CD4-positive, alpha-beta T cell treated with Interleukin-17A for 1 hour (primary cell): ENCODE data around the gene CTU2.

ENCODE experiments used
- DNase-seq: peaks from one replicate; pipeline ENCODE4 v3.0.0-alpha.2; 2020

Gene CTU2

GRCh38 chr16:88747588-88748301 lies 41.4 kb downstream of the CTU2 start:
- peak; percentile 26 for DNase-seq

DNA sequence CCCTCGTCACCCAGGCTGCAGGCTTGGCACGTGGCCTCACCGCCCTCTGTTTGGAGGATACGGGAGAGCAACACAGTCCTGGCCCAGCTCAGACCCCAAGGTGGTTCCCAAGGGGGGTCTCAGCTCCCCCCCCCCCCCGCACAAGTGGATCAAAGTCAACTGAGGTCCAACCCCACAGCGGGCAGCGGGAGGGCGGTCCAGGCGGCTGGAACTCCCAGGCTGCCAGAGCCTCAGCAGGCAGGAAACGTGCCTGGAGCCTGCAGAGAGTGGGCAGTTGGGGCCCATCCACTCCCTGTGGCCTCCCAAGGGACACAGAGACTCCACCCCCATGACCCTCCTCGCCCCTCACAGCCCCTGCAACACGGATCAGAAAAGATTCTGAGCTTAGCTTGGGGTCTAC lies 42.1 kb downstream of the CTU2 start:
- no peak for DNase-seq

- DNase-seq: no peak
Measured at GRCh38 chr16:88749358-88749757, 43.1 kb downstream of the CTU2 start.

DNA sequence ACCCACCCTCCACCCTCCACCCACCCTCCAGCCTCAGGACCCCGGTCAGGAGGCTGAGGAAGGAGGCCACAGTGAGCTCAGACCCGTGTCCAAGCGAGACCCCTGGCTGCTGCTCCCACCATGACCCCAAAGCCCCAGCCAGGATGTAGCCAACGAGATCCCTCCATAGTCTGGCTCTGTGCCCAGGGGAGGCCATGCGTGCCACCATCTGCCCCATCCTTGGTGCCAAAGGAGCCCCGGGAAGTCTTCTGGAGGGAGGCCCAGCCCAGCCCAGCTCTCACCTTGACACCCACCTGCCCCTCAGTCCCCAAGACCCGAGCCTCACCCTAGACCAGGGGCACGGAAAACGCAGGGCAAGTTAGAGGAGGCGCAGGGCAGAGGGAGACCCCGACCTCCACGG lies 44.6 kb downstream of the CTU2 start:
- DNase-seq: no peak

GRCh38 chr16:88752386-88753002 lies 46.2 kb downstream of the CTU2 start:
- no peak for DNase-seq

DNA sequence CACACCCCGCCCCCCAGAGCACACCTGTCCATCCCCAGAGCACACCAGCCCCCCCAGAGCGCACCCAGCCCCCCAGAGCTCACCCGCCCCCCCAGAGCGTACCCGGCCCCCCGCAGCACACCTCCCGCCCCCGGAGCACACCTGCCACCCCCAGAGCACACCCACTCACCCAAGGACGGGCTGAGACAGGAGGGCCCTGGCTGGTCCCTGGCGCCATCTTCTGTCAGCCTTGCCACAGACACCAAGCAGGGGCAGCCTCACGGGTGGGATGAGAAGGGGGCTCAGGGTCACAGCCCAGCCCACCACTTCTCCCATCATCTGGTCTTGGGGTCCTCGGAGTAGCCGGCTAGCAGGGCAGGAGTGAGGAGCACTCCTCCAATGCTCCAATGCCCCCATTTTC lies 46.9 kb downstream of the CTU2 start:
- no peak for DNase-seq

- no peak for DNase-seq
Measured at GRCh38 chr16:88753602-88754001, 47.3 kb downstream of the CTU2 start.

DNA sequence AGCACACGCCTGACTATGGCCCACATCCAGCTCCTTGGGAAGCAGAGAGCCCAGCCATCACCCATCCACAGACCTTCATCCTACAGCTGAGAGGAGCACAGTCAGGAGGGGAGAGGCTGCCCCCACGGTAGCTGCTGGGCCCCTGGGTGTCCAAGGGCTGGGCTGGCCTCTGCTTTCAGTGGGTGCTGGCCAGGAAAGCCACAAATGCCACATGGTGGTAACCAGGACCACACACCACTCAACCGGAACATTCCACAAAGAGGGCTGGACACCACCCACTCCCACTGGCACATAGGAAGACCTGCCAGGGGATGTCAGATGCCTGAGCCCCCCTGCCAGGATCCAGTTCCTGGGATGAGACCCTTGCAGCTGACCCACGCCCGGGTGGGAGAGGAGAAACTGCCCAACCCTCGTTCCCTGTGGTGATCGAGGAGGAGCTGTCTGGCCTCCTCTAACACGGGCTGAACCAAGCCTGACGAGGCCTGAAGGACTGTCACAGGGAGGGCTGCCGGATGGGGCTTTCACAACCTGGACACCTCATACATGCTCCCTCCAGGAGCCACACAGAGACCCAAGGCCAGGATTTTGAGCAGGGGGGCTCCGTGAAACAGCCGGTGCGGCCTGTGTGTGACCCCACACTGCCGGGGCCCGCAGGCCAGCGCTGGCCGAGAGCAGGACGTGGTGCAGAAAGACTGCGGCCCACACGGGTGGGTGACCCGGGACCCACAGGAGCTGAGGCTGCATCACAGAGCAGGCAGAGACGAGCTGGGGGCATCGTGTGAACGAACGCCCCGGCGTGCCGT lies 48.0 kb downstream of the CTU2 start:
- no peak for DNase-seq

GRCh38 chr16:88754912-88755744 lies 48.8 kb downstream of the CTU2 start:
- peak; percentile 37 for DNase-seq

DNA sequence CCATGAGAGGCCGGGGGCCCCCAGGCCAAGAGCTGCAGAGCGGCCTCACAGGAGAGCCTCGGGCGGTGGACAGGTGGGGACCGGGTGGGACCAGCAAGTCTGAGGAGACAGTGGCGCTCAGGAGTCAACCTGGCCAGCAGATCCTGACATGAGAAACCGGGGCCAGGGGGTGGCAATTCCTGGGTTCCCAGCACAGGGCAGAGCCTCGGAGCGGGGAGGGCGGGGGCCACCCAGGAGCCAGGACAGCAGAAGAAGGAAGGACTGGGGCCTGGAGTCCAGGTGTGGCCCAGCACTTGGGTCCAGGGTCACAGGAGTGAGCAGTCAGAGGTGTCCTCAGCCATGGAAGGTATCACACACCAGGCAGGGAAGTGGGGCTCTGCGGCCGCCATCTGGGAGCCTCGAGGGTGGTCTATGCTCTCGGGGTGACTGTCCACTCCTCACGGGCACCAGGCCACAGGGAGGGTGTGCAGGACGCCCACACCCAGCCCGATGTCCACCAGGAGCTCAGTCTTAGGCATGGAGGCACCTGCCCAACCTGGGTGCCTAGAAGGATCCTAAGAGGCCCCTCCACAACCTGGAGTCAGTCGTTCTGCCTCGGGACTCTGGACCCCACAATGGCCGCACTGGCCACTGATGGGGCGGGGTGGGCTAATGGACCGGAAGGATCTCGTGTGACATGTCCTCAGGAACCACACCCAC lies 49.6 kb downstream of the CTU2 start:
- DNase-seq: no peak

- no peak for DNase-seq
Measured at GRCh38 chr16:88758227-88758943, 52.1 kb downstream of the CTU2 start.

DNA sequence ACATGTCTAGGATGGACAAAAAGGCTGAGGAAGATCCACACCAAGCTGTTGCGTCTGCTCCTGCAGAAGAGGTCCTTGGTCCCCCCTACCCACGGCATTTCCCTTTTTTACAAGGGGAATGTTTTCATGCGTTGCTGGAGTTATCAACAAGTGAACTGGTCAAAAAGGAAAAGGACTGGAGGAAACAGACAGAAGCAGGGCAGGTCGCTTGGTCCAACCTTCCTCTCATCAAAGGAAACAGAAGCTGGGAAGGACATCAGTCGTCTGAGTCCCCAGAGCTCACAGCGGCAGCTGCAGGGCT lies 52.6 kb downstream of the CTU2 start:
- no peak for DNase-seq

DNA sequence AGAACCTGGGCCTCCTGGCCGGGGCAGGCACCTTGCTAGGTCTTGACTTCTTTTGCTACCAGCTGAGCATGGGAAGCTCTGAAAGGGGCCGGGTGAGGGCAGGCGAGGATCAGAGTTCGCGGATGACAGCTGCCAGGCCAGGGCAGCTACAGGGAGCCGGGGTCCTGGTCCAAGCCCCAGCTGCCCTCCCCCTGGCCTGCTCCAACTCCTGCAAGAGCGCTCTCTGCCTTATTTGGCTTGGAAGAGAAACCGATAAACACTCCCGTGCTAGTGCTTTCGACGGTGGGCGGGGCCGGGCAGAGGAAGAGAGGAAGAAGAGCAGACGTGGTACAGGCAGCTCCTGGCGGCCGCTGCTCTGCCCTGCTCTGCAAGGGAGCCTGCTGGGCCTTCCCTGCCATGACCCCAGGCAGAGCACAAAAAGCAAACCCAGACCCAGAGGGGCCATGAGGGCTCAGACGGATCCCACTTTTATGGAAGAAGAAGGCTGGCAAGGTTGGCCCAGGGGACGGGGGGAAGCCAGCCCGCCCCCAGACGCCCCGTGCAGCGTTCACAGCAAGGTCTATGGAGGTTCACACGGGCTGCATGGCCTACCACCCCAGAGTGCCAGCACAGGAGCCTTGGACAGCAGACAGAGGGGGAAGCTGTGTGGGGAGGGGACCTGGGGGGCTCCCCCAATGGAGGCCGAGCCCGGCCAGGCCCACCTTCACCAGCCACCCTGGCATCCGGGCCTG lies 53.1 kb downstream of the CTU2 start:
- peak; percentile 61 for DNase-seq

DNA sequence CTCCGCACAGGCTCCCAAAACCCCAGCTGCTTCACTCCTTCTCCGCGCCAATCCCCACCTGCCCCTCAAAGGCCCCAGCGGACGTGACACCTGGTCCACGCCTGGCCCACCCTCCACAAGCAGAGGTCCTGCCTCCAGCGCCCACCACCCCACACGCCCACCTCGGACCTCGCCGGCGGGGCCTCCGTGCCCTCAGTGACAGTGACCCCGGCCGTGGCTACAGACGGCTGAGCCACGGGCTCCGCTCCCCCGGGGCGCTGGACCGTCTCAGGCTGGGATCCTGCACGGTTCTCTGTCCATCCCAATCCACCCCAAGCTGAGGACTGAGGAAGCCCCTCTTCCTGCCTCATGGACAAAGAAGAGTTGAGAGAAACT lies 53.7 kb downstream of the CTU2 start:
- no peak for DNase-seq

- no peak for DNase-seq
Measured at GRCh38 chr16:88760424-88761142, 54.3 kb downstream of the CTU2 start.

- no peak for DNase-seq
Measured at GRCh38 chr16:88761143-88761534, 54.8 kb downstream of the CTU2 start.

GRCh38 chr16:88761830-88762229 lies 55.5 kb downstream of the CTU2 start:
- DNase-seq: no peak

DNA sequence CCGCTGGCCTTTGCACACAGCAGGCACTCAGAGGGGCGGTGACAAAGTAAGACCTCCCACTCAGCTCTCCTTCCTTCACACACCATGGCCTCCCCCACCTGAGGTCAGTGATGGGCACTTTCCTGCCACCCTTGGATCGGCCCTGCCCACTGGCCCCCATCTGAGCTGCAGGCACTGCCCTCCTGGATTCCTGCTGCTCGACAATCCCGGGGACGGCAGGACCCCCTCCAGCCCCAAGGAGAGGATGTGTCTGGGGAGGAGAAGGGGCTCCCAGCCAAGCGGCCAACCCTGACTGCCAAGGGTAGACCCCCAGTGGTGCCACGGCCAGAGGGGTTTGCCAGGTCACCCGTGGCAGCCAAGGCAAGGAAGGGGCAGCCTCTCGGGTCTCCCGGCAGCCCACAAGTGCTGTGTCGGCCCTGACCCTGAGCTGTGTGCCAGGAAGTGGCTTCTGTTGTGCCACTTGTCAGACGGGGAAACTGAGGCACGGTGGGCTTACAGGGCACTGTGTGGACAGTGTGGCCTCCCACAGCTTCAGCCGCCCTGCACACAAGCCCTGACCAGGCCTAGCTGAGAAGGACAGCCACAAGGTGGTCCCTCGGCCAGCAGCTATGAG lies 56.1 kb downstream of the CTU2 start:
- no peak for DNase-seq

DNA sequence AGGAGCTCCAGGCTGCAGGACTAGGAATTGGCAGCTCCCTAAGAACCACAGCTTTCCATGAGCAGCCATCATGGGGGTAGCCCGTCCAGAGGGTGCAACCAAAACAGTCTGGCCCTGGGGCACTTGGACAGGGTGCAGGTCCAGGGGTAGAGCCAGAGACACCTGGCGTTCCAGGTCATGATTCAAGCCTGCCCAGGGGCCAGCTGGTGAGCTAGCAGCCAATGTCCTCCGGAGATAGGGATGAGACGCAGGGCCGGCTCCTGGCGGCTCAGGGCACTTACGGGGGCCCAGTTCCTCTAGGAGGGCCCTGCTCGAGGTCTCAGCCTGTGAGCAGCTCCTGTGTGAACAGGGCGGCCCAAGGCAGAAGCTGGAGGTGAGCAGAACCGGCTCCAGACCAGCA lies 56.6 kb downstream of the CTU2 start:
- no peak for DNase-seq

- DNase-seq: no peak
Measured at GRCh38 chr16:88763502-88764053, 57.3 kb downstream of the CTU2 start.
